ENCODE data around the gene GRIA1.

GRIA1 gene

GRCh38 chr5:153659039-153659736, 168.7 kb downstream of the GRIA1 start:
- no peak for DNase-seq (ENCODE audit: low read depth)

- DNase-seq (ENCODE audit: low read depth): no peak
Observed at GRCh38 chr5:153660919-153661318, 170.4 kb downstream of the GRIA1 start.

GRCh38 chr5:153661897-153662296, 171.4 kb downstream of the GRIA1 start:
- no peak for DNase-seq (ENCODE audit: low read depth)

- DNase-seq (ENCODE audit: low read depth): no peak
Observed at GRCh38 chr5:153670101-153670500, 179.6 kb downstream of the GRIA1 start.

- no peak for DNase-seq (ENCODE audit: low read depth)
Observed at GRCh38 chr5:153671653-153672346, 181.3 kb downstream of the GRIA1 start.

GRCh38 chr5:153672347-153673090, 182.0 kb downstream of the GRIA1 start:
- DNase-seq (ENCODE audit: low read depth): no peak

GRCh38 chr5:153674356-153674755, 183.9 kb downstream of the GRIA1 start:
- no peak for DNase-seq (ENCODE audit: low read depth)

GRCh38 chr5:153676406-153676805, 185.9 kb downstream of the GRIA1 start:
- no peak for DNase-seq (ENCODE audit: low read depth)

- DNase-seq (ENCODE audit: low read depth): no peak
Observed at GRCh38 chr5:153676821-153677220, 186.4 kb downstream of the GRIA1 start.

GRCh38 chr5:153678617-153679329, 188.3 kb downstream of the GRIA1 start:
- no peak for DNase-seq (ENCODE audit: low read depth)

GRCh38 chr5:153690236-153690635, 199.8 kb downstream of the GRIA1 start:
- DNase-seq (ENCODE audit: low read depth): no peak

- DNase-seq (ENCODE audit: low read depth): no peak
Observed at GRCh38 chr5:153696256-153696655, 205.8 kb downstream of the GRIA1 start.

GRCh38 chr5:153699035-153699434, 208.6 kb downstream of the GRIA1 start:
- no peak for DNase-seq (ENCODE audit: low read depth)

GRCh38 chr5:153700940-153701339, 210.5 kb downstream of the GRIA1 start:
- DNase-seq (ENCODE audit: low read depth): no peak

- no peak for DNase-seq (ENCODE audit: low read depth)
Observed at GRCh38 chr5:153702265-153702664, 211.8 kb downstream of the GRIA1 start.

GRCh38 chr5:153704110-153704509, 213.6 kb downstream of the GRIA1 start:
- no peak for DNase-seq (ENCODE audit: low read depth)

- no peak for DNase-seq (ENCODE audit: low read depth)
Observed at GRCh38 chr5:153707626-153708025, 217.2 kb downstream of the GRIA1 start.

GRCh38 chr5:153711755-153712154, 221.3 kb downstream of the GRIA1 start:
- DNase-seq (ENCODE audit: low read depth): no peak

- no peak for DNase-seq (ENCODE audit: low read depth)
Observed at GRCh38 chr5:153712946-153713345, 222.5 kb downstream of the GRIA1 start.

GRCh38 chr5:153713943-153714342, 223.5 kb downstream of the GRIA1 start:
- DNase-seq (ENCODE audit: low read depth): no peak

- DNase-seq (ENCODE audit: low read depth): no peak
Observed at GRCh38 chr5:153714798-153715197, 224.3 kb downstream of the GRIA1 start.

- DNase-seq (ENCODE audit: low read depth): no peak
Observed at GRCh38 chr5:153717287-153717686, 226.8 kb downstream of the GRIA1 start.
